ENCODE data around the gene GMDS. TPM values are rescaled to one million over a fixed set of nuclear protein-coding genes. Genes with fewer than 3 reads are reported as not detected.

The GMDS gene
- total and polyA plus RNA-seq, 2 of the 8 experiments (the other 6 are each of a cell fraction or from before 2014, with no cell fraction given): 16.8 to 50.0 TPM

DNA sequence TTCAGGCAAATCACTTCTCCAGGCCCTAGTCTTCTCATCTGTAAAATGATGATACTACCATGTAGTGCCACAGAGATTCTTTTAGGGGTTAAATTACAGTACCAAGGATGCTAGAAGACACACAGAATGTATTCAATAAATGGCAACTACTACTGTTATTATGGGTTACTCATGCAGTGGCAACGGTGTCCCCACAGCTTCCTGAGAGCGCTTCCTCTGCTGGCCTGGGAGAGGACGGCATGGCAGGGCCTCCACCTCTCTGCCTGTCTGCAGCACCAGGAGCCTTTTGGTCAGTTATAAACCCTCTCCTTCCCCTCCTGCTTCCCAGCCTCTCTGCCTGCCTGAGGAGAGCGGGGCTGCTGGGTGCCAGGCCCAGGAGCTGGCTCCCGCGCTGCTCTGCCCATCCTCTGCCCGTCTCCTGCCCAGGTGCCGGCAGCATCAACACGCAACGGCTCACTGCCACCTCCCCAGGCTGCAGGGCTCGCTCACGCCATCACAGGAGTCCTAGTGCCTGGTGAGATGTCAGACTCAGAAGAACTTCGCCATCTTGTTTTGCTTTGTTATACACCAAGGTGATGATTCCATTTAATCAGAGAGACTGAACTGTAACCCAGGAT, 465.0 kb downstream of the GMDS start (continued):
- TF ChIP-seq SP2 (IDR thresholded peaks at IDR 0.05; ENCODE audit: low read length): no peak
- TF ChIP-seq RBBP5 (IDR thresholded peaks at IDR 0.05; ENCODE audit: borderline replicate concordance, low read depth, low read length): no peak
- no peak for TF ChIP-seq CHD7 (IDR thresholded peaks at IDR 0.05; ENCODE audit: insufficient replicate concordance, low read length)
- no peak for TF ChIP-seq CHD2 (IDR thresholded peaks at IDR 0.05; ENCODE audit: low read length)
